ENCODE measurements around the gene IL12RB2. TPM values are rescaled to one million over a fixed set of nuclear protein-coding genes. Genes with fewer than 3 reads are reported as not detected.

Gene IL12RB2
- total RNA-seq, 1 donor from 2014 or later, result not detected

GRCh38 chr1:67361641-67362040, 54.0 kb downstream of the IL12RB2 start:
- Histone ChIP-seq H3K27me3 (no peaks in the 10 kb centered on the region), H3K27ac (no peak overlapping the region), H3K4me3 (no peak overlapping the region), H3K9me3 (no peaks in the 10 kb centered on the region), H3K36me3 (no peaks in the 10 kb centered on the region), H3K4me1 (no peaks in the 10 kb centered on the region)
- TF ChIP-seq CTCF (IDR thresholded peaks at IDR 0.05), result no peak
- no peak for DNase-seq (ENCODE audit: low spot score in 2 of 2)
- intact Hi-C loops (cut with DNase I), result no loop called here

- no peak for DNase-seq (ENCODE audit: low spot score in 2 of 2)
Observed at GRCh38 chr1:67367370-67368045, 59.8 kb downstream of the IL12RB2 start.

GRCh38 chr1:67368046-67368514, 60.4 kb downstream of the IL12RB2 start:
- Histone ChIP-seq H3K9me3 (no peaks in the 10 kb centered on the region), H3K36me3 (no peaks in the 10 kb centered on the region), H3K4me3 (no peak overlapping the region), H3K27ac (no peak overlapping the region), H3K4me1 (no peaks in the 10 kb centered on the region), H3K27me3 (no peaks in the 10 kb centered on the region)
- intact Hi-C loops (cut with DNase I), result no loop called here
- TF ChIP-seq CTCF (IDR thresholded peaks at IDR 0.05), result no peak
- DNase-seq (ENCODE audit: low spot score in 2 of 2), result no peak

More at GRCh38 chr1:67367370-67368045, 59.8 kb downstream of the IL12RB2 start:
- no peak overlapping the region for H3K4me3 ChIP-seq
- H3K36me3 ChIP-seq, result no peaks in the 10 kb centered on the region
- no peaks in the 10 kb centered on the region for H3K4me1 ChIP-seq
- no peak overlapping the region for H3K27ac ChIP-seq
- intact Hi-C loops (cut with DNase I), result no loop called here
- no peaks in the 10 kb centered on the region for H3K9me3 ChIP-seq
- TF ChIP-seq CTCF (IDR thresholded peaks at IDR 0.05), result no peak
- H3K27me3 ChIP-seq, result no peaks in the 10 kb centered on the region

GRCh38 chr1:67371043-67371442, 63.4 kb downstream of the IL12RB2 start:
- TF ChIP-seq CTCF (IDR thresholded peaks at IDR 0.05), result no peak
- no peaks in the 10 kb centered on the region for H3K9me3 ChIP-seq

GRCh38 chr1:67371681-67372080, 64.0 kb downstream of the IL12RB2 start:
- intact Hi-C loops (cut with DNase I), result no loop called here
- no peak overlapping the region for H3K27ac ChIP-seq
- H3K4me3 ChIP-seq, result no peak overlapping the region
- no peaks in the 10 kb centered on the region for H3K27me3 ChIP-seq
- no peaks in the 10 kb centered on the region for H3K36me3 ChIP-seq
- no peaks in the 10 kb centered on the region for H3K9me3 ChIP-seq
- no peak for TF ChIP-seq CTCF (IDR thresholded peaks at IDR 0.05)
- DNase-seq (ENCODE audit: low spot score in 2 of 2), result no peak
- no peaks in the 10 kb centered on the region for H3K4me1 ChIP-seq

More at GRCh38 chr1:67371043-67371442, 63.4 kb downstream of the IL12RB2 start:
- Histone ChIP-seq H3K4me1 (no peaks in the 10 kb centered on the region), H3K27me3 (no peaks in the 10 kb centered on the region), H3K4me3 (no peak overlapping the region), H3K27ac (no peak overlapping the region), H3K36me3 (no peaks in the 10 kb centered on the region)
- no peak for DNase-seq (ENCODE audit: low spot score in 2 of 2)
- intact Hi-C loops (cut with DNase I), result no loop called here
